Lung (tissue), 12 donors: Measurements from ENCODE around the gene TMEM53. TPM values are rescaled to one million over a fixed set of nuclear protein-coding genes. Genes with fewer than 3 reads are reported as not detected.

Source experiments
- ATAC-seq: fragments of 200-7000 bp; cut with Tn5 transposase; one replicate; pipeline ENCODE4 v1.9.1; 2020; ENCODE audit warnings: moderate number of reproducible peaks; ENCODE audit not compliant: insufficient read depth, low FRiP score
- DNase-seq, 3 donors: peaks; one replicate each; pipeline ENCODE4 v3.0.0-alpha.2; 2013 to 2017
- H3K27ac ChIP-seq, 2 donors: one replicate each; pipeline ENCODE4 v1.5.1; 2013; ENCODE audit warnings: mild to moderate bottlenecking in 2 of 2, moderate library complexity in 2 of 2, control low read depth in 1 of 2, inconsistent platforms in 1 of 2, low read depth in 1 of 2, low read length in 1 of 2
- H3K27me3 ChIP-seq, 3 donors: one replicate each; pipeline ENCODE4 v1.5.1; 2013; ENCODE audit warnings: low read length in 2 of 3; ENCODE audit not compliant: control insufficient read depth in 3 of 3, insufficient read depth in 3 of 3
- H3K36me3 ChIP-seq, 4 donors: one replicate each; pipeline ENCODE4 v1.5.1; 2013; ENCODE audit warnings: low read length in 4 of 4, mild to moderate bottlenecking in 1 of 4, moderate library complexity in 1 of 4; ENCODE audit not compliant: control insufficient read depth in 4 of 4, insufficient read depth in 4 of 4
- H3K4me1 ChIP-seq, 5 donors: one replicate each; pipeline ENCODE4 v1.5.1; 2013; ENCODE audit warnings: low read length in 5 of 5, mild to moderate bottlenecking in 2 of 5, moderate library complexity in 1 of 5; ENCODE audit not compliant: control insufficient read depth in 5 of 5, insufficient read depth in 5 of 5
- H3K4me3 ChIP-seq: one replicate; pipeline ENCODE4 v1.5.1; 2013; ENCODE audit warnings: mild to moderate bottlenecking, control low read depth, moderate library complexity
- H3K9ac ChIP-seq, 2 donors: one replicate each; pipeline ENCODE4 v1.5.1; 2013; ENCODE audit warnings: low read length in 2 of 2, control low read depth in 1 of 2; ENCODE audit not compliant: insufficient read depth in 1 of 2
- H3K9me3 ChIP-seq, 4 donors: one replicate each; pipeline ENCODE4 v1.5.1; 2013; ENCODE audit warnings: low read length in 3 of 4, mild to moderate bottlenecking in 1 of 4, moderate library complexity in 1 of 4; ENCODE audit not compliant: control insufficient read depth in 4 of 4, insufficient read depth in 3 of 4
- CTCF ChIP-seq: IDR thresholded peaks from 2 replicates; pipeline ENCODE4 v1.5.1; 2012; ENCODE audit warnings: mild to moderate bottlenecking; ENCODE audit errors: control extremely low read depth, extremely low read depth
- WGBS, 2 donors: extraction: QIAGEN DNeasy Blood & Tissue Kit; methylation state at CpG; one replicate each; pipeline ENCODE4 v1.1.7; 2013; 5-methylcytosine and 5-hydroxymethylcytosine counted together
- polyA plus RNA-seq, 2 donors: library from polyadenylated mRNA; stranded (reverse); fragments of 200-250 nt; gene quantifications; one replicate each; pipeline ENCODE4 v1.2.1, GENCODE V29; 2013
- total RNA-seq, 2 donors: library from RNA; depleted of rRNA in 1 of 2; stranded (reverse); fragments of >200 nt in 1 of 2; gene quantifications; one replicate each; pipeline ENCODE4 v1.2.1, GENCODE V29; 2014 to 2021
- donor health status: control.
- donor health status: control.
- donor health status: Bipolar disorder and iron deficiency.
- donor health status: healthy.
- donor health status: DM: yes; HTN: yes; CAD: no.

TMEM53 gene
- total and polyA plus RNA-seq, 4 donors, result 7.1 to 26.4 (median 18.4) TPM

- 49 to 58% methylated on average over 5 of the region's 5 CpGs for WGBS, 2 donors
- no peak for DNase-seq
Observed at GRCh38 chr1:44676484-44677200, 2.4 kb upstream of the TMEM53 start.

GRCh38 chr1:44675186-44675585, 905 bp upstream of the TMEM53 start:
- Histone ChIP-seq H3K9ac (peak overlapping the region; percentile 29 to 78), H3K4me3 (no peak overlapping the region), H3K27ac (peak overlapping the region; percentile 80 to 98), H3K36me3 (peaks cover 0 to 4% (median 0%) of the 10 kb centered on the region in 4 donors), H3K9me3 (no peaks in the 10 kb centered on the region), H3K27me3 (no peaks in the 10 kb centered on the region), H3K4me1 (peaks cover 5 to 21% (median 10%) of the 10 kb centered on the region in 5 donors)
- WGBS, 2 donors, result 88 to 90% methylated on average over 7 of the region's 7 CpGs
- no peak for TF ChIP-seq CTCF
- DNase-seq (no peak), ATAC-seq (no peak)

More at GRCh38 chr1:44676484-44677200, 2.4 kb upstream of the TMEM53 start:
- no peaks in the 10 kb centered on the region for H3K27me3 ChIP-seq
- no peak for TF ChIP-seq CTCF
- H3K4me3 ChIP-seq, result no peak overlapping the region
- H3K9ac ChIP-seq, result no peak overlapping the region
- H3K9me3 ChIP-seq, result no peaks in the 10 kb centered on the region
- no peak for ATAC-seq
- H3K4me1 ChIP-seq, result peaks cover 5 to 21% (median 10%) of the 10 kb centered on the region in 5 donors
- peaks cover 0 to 4% (median 0%) of the 10 kb centered on the region in 4 donors for H3K36me3 ChIP-seq
- H3K27ac ChIP-seq, result peak overlapping the region; percentile 13 to 89

GRCh38 chr1:44673675-44674112, 587 bp downstream of the TMEM53 start:
- Histone ChIP-seq H3K4me1 (peaks cover 5 to 21% (median 10%) of the 10 kb centered on the region in 5 donors), H3K27me3 (no peaks in the 10 kb centered on the region), H3K9ac (peak overlapping the region; percentile 78 to 83), H3K36me3 (no peaks in the 10 kb centered on the region), H3K27ac (peak overlapping the region; percentile 79 to 92), H3K4me3 (peak overlapping the region; percentile 46), H3K9me3 (no peaks in the 10 kb centered on the region)
- no peak for TF ChIP-seq CTCF
- ATAC-seq, result no peak
- WGBS, 2 donors, result 0 to 1% methylated on average over 16 of the region's 16 CpGs
- no peak for DNase-seq
